ACC112 (cell line): Measurements from ENCODE around the gene CDK2AP2.
"Not testable (repeated sequence)": the region's sequence is repeated elsewhere in the genome, so short reads cannot be mapped to it uniquely, and the experiment has no call there.

ENCODE experiments used
- H2AFZ ChIP-seq: fragments of 200-600 bp; sonication (generic); one replicate; pipeline ENCODE4 v1.6.0; 2017; ENCODE audit warnings: antibody characterized with exemption, low read length; ENCODE audit not compliant: unreplicated experiment
- H3K27ac ChIP-seq: fragments of 200-600 bp; sonication (generic); 2 replicates; pipeline ENCODE4 v1.5.1; 2014; ENCODE audit warnings: low read depth, mild to moderate bottlenecking, antibody characterized with exemption, low read length, moderate library complexity
- H3K27me3 ChIP-seq: fragments of 200-600 bp; sonication (generic); 2 replicates; pipeline ENCODE4 v1.6.1; 2014; ENCODE audit warnings: mild to moderate bottlenecking, antibody characterized with exemption, low read length, moderate library complexity, mixed read lengths; ENCODE audit not compliant: insufficient read depth
- H3K36me3 ChIP-seq: fragments of 200-600 bp; sonication (generic); 2 replicates; pipeline ENCODE4 v1.6.1; 2016; ENCODE audit warnings: mild to moderate bottlenecking, antibody characterized with exemption, low read length, moderate library complexity, mixed read lengths; ENCODE audit not compliant: insufficient read depth
- H3K4me1 ChIP-seq: fragments of 200-600 bp; sonication (generic); one replicate; pipeline ENCODE4 v1.6.1; 2016; ENCODE audit warnings: low read length, mixed read lengths; ENCODE audit not compliant: insufficient read depth, unreplicated experiment, control insufficient read depth
- H3K4me3 ChIP-seq: fragments of 200-600 bp; sonication (generic); 2 replicates; pipeline ENCODE4 v1.5.1; 2014; ENCODE audit warnings: mild to moderate bottlenecking, low read depth, low read length
- H3K79me2 ChIP-seq: fragments of 200-600 bp; sonication (generic); one replicate; pipeline ENCODE4 v1.6.0; 2016; ENCODE audit warnings: low read length; ENCODE audit not compliant: control insufficient read depth, unreplicated experiment, insufficient read depth

The CDK2AP2 gene

DNA sequence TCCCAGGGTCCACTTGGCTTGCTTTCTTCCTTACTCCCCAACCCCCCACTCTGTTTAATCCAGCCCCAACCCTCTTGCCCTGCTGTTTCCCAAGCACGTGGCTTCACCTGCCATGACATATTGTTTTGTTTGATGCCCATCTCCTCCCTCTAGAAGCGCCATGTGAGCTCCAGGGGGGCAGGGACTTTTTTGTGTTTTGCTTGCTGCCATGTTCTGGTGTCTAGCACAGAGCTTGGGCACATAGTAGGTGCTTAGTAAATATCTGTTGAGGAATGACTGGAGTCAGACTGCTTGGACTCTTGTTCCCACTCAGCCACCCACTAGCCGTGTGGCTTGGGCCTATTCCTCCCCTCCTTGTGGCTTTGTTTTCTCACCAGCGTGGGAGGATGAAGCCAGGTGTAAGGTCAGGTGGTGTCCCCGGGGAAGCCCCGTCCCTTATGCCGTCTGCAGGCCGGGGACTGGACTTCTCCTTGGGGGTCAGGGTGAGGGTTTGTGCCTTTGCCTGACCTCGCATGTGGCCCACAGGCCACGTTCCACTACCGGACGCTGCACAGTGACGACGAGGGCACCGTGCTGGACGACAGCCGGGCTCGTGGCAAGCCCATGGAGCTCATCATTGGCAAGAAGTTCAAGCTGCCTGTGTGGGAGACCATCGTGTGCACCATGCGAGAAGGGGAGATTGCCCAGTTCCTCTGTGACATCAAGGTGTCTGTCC, 21.3 kb downstream of the CDK2AP2 start:
- no peak overlapping the region for H3K4me3 ChIP-seq
- peaks cover 6% of the 10 kb centered on the region for H3K4me1 ChIP-seq
- peaks cover 14% of the 10 kb centered on the region for H3K79me2 ChIP-seq

DNA sequence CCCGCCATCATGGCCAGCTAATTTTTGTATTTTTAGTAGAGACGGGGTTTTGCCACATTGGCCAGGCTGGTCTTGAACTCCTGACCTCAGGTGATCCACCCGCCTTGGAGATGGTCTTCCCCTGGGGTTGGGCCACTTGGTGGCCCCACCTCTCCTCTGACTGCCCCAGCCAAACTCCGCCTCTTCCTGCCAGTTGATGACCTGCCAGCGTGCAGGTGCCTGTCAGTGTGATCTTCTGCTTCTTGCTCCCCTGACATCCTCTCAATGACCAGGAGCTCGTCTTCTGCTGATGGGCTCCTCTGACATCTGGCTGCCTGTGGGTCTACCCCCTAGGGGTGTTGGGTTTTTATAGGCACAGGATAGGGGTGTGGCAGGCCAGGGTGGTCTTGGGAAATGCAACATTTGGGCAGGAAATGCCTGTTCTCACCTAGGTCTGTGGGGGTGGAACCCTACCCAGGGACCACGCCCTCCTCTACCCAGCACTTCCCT, 22.0 kb downstream of the CDK2AP2 start:
- not testable (repeated sequence) for H3K4me3 ChIP-seq, H2AFZ ChIP-seq, H3K27ac ChIP-seq, H3K36me3 ChIP-seq, H3K4me1 ChIP-seq, H3K27me3 ChIP-seq
- H3K79me2 ChIP-seq = peaks cover 14% of the 10 kb centered on the region

More for the DNA sequence above, 21.3 kb downstream of the CDK2AP2 start:
- no peaks in the 10 kb centered on the region for H3K36me3 ChIP-seq
- no peak overlapping the region for H2AFZ ChIP-seq
- H3K27me3 ChIP-seq = no peaks in the 10 kb centered on the region
- no peak overlapping the region for H3K27ac ChIP-seq

DNA sequence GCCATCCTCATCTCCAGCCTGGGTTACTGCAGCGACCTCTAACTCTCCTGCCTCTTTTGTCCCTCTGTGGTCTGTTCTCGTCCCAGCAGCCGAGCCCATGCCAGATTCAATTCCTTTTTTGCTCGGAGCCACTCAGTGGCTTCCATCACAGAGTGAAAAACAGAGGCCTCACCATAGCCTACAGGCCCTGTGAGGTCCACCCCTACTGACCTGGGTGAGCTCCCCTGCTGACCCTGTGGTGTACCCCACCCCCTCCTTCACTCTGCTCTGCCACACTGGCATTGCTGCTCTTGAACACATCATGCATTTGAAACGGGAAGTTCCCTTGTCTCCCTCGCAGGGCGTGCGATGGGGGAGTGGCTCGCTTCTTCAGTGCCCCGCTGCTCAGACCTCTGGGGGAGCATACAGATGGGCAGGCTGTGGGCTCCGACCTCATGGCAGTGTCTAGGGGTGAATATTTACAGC, 23.1 kb downstream of the CDK2AP2 start:
- H3K79me2 ChIP-seq = peaks cover 14% of the 10 kb centered on the region
- H2AFZ ChIP-seq = no peak overlapping the region
- H3K36me3 ChIP-seq = no peaks in the 10 kb centered on the region
- H3K4me1 ChIP-seq = peaks cover 6% of the 10 kb centered on the region
- H3K4me3 ChIP-seq = no peak overlapping the region
- no peak overlapping the region for H3K27ac ChIP-seq
- no peaks in the 10 kb centered on the region for H3K27me3 ChIP-seq

GRCh38 chr11:67483831-67484665, 23.9 kb downstream of the CDK2AP2 start:
- Histone ChIP-seq H3K4me1 (peaks cover 6% of the 10 kb centered on the region), H3K4me3 (peak overlapping the region; percentile 81)

GRCh38 chr11:67482827-67483798, 24.8 kb downstream of the CDK2AP2 start, which contains the start of gene AIP:
AIP (plus strand) TSS chr11:67483026; CDS start chr11:67483159, 133 bp downstream.
- no peaks in the 10 kb centered on the region for H3K27me3 ChIP-seq
- peak within 1 kb of the TSS; percentile 81 for H3K4me3 ChIP-seq
- H2AFZ ChIP-seq = peak within 1 kb of the TSS; percentile 88
- H3K79me2 ChIP-seq = peaks cover 14% of the 10 kb centered on the region
- H3K36me3 ChIP-seq = no peaks in the 10 kb centered on the region
- peaks cover 6% of the 10 kb centered on the region for H3K4me1 ChIP-seq
- peak within 1 kb of the TSS; percentile 73 for H3K27ac ChIP-seq

More at GRCh38 chr11:67483831-67484665, 23.9 kb downstream of the CDK2AP2 start:
- Histone ChIP-seq H3K36me3 (no peaks in the 10 kb centered on the region), H3K27ac (no peak overlapping the region), H2AFZ (no peak overlapping the region), H3K27me3 (no peaks in the 10 kb centered on the region), H3K79me2 (peaks cover 14% of the 10 kb centered on the region)

DNA sequence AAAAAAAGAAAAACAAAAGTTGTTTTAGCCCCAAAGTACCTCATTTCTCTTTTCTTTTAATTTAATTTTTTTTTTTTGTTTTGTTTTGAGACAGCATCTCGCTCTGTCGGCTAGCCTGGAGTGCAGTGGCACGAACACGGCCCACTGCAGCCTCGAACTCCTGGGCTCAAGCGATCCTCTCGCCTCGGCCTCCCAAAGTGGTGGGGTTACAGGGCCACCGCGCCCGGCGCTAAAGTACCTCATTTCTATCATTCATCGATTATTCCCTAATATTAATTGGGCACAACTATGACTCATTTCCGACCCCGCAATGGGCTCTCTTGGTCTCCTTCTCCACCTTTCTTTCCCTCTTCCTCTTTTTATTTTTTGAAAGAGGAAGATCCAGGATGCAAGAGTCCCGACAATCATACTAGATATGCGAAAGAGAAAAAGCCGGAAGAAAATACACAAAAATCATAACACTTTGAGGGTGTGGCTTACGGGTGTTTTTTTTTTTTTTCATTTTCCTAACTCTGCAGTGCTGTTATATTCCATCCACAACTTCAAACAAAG, 25.6 kb downstream of the CDK2AP2 start:
- Histone ChIP-seq H3K4me3 (peak overlapping the region; percentile 81), H3K27ac (peak overlapping the region; percentile 73)

DNA sequence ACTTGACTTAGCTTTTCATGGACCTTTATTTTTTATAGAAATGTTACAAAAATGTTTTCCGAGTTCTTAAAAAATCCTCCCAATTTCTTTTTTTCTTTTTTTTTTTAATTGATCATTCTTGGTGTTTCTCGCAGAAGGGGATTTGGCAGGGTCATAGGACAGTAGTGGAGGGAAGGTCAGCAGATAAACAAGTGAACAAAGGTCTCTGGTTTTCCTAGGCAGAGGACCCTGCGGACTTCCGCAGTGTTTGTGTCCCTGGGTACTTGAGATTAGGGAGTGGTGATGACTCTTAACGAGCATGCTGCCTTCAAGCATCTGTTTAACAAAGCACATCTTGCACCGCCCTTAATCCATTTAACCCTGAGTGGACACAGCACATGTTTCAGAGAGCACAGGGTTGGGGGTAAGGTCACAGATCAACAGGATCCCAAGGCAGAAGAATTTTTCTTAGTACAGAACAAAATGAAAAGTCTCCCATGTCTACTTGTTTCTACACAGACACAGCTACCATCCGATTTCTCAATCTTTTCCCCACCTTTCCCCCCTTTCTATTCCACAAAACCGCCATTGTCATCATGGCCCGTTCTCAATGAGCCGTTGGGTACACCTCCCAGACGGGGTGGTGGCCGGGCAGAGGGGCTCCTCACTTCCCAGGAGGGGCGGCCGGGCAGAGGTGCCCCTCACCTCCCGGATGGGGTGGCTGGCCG, 30.5 kb downstream of the CDK2AP2 start:
- H2AFZ ChIP-seq, H3K27ac ChIP-seq: not testable (repeated sequence)

More for the DNA sequence above, 25.6 kb downstream of the CDK2AP2 start:
- no peaks in the 10 kb centered on the region for H3K27me3 ChIP-seq
- H3K79me2 ChIP-seq = peaks cover 14% of the 10 kb centered on the region
- H3K4me1 ChIP-seq = peaks cover 6% of the 10 kb centered on the region
- no peaks in the 10 kb centered on the region for H3K36me3 ChIP-seq
- H2AFZ ChIP-seq = peak overlapping the region; percentile 88

DNA sequence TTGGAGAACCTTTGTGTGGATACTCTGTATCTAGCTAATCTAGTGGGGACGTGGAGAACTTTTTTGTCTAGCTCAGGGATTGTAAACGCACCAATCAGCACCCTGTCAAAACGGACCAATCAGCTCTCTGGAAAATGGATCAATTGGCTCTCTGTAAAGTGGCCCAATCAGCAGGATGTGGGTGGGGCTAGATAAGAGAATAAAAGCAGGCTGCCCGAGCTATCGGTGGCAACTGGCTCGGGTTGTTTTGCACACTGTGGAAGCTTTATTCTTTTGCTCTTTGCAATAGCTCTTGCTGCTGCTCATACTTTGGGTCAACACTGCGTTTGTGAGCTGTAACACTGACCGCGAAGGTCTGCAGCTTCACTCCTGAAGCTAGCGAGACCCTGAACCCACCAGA, 31.3 kb downstream of the CDK2AP2 start:
- not testable (repeated sequence) for H3K36me3 ChIP-seq, H2AFZ ChIP-seq, H3K4me1 ChIP-seq, H3K27ac ChIP-seq, H3K27me3 ChIP-seq, H3K4me3 ChIP-seq, H3K79me2 ChIP-seq

More for the DNA sequence above, 30.5 kb downstream of the CDK2AP2 start:
- H3K4me3 ChIP-seq, H3K27me3 ChIP-seq, H3K79me2 ChIP-seq, H3K4me1 ChIP-seq, H3K36me3 ChIP-seq: not testable (repeated sequence)

DNA sequence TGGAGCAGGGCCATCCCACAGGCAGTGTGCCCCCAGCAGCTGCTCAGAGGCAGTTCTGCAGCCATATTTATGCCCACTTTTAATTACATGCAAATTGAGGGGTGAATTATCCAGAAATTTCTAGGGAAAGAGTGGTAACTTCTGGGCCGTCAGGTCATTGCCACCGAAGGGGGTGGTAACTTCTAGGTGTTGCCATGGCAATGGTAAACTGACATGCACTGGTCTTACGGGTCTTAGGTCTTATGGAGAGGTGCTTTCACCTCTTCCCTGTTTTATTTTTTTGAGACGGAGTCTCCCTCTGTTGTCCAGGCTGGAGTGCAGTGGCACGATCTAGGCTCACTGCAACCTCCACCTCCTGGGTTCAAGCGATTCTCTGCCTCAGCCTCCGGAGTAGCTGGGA, 35.1 kb downstream of the CDK2AP2 start:
- Histone ChIP-seq H3K27ac (no peak overlapping the region), H3K4me3 (no peak overlapping the region), H3K4me1 (peaks cover 5% of the 10 kb centered on the region), H2AFZ (no peak overlapping the region), H3K27me3 (no peaks in the 10 kb centered on the region), H3K79me2 (peaks cover 2% of the 10 kb centered on the region), H3K36me3 (no peaks in the 10 kb centered on the region)
